ENCODE results near the gene PTK6.

Gene PTK6

GRCh38 chr20:63492982-63493381, 44.2 kb downstream of the PTK6 start:
- H3K36me3 ChIP-seq (ENCODE audit: control insufficient read depth, insufficient read depth, low read length): no peaks in the 10 kb centered on the region
- peaks cover 9% of the 10 kb centered on the region for H3K27me3 ChIP-seq (replicated peaks; ENCODE audit: control insufficient read depth, insufficient read depth, low read length, poor library complexity, severe bottlenecking)
- no peaks in the 10 kb centered on the region for H3K9me3 ChIP-seq (ENCODE audit: control insufficient read depth, low read length)
- H3K4me3 ChIP-seq (ENCODE audit: insufficient read depth, low read depth, low read length, poor library complexity, severe bottlenecking): no peak overlapping the region
- H3K27ac ChIP-seq (ENCODE audit: insufficient read depth, low read length, poor library complexity, severe bottlenecking): no peak overlapping the region
- peaks cover 10% of the 10 kb centered on the region for H3K4me1 ChIP-seq (ENCODE audit: control insufficient read depth, insufficient read depth, low read length, poor library complexity, severe bottlenecking)
- DNase-seq: no peak

- H3K9me3 ChIP-seq (ENCODE audit: control insufficient read depth, low read length): no peaks in the 10 kb centered on the region
- no peaks in the 10 kb centered on the region for H3K36me3 ChIP-seq (ENCODE audit: control insufficient read depth, insufficient read depth, low read length)
- H3K27me3 ChIP-seq (replicated peaks; ENCODE audit: control insufficient read depth, insufficient read depth, low read length, poor library complexity, severe bottlenecking): peaks cover 8% of the 10 kb centered on the region
- no peak overlapping the region for H3K4me3 ChIP-seq (ENCODE audit: insufficient read depth, low read depth, low read length, poor library complexity, severe bottlenecking)
- no peak overlapping the region for H3K27ac ChIP-seq (ENCODE audit: insufficient read depth, low read length, poor library complexity, severe bottlenecking)
- H3K4me1 ChIP-seq (ENCODE audit: control insufficient read depth, insufficient read depth, low read length, poor library complexity, severe bottlenecking): peaks cover 6% of the 10 kb centered on the region
- no peak for DNase-seq
Measured at GRCh38 chr20:63492518-63492917, 44.7 kb downstream of the PTK6 start.

- DNase-seq: no peak
Measured at GRCh38 chr20:63491635-63492230, 45.4 kb downstream of the PTK6 start.

GRCh38 chr20:63491078-63491477, 46.1 kb downstream of the PTK6 start:
- Histone ChIP-seq H3K27ac (ENCODE audit: insufficient read depth, low read length, poor library complexity, severe bottlenecking) (no peak overlapping the region), H3K36me3 (ENCODE audit: control insufficient read depth, insufficient read depth, low read length) (no peaks in the 10 kb centered on the region), H3K4me1 (ENCODE audit: control insufficient read depth, insufficient read depth, low read length, poor library complexity, severe bottlenecking) (peaks cover under 1% of the 10 kb centered on the region), H3K27me3 (replicated peaks; ENCODE audit: control insufficient read depth, insufficient read depth, low read length, poor library complexity, severe bottlenecking) (peaks cover 7% of the 10 kb centered on the region), H3K9me3 (ENCODE audit: control insufficient read depth, low read length) (no peaks in the 10 kb centered on the region), H3K4me3 (ENCODE audit: insufficient read depth, low read depth, low read length, poor library complexity, severe bottlenecking) (no peak overlapping the region)
- no peak for DNase-seq

More at GRCh38 chr20:63491635-63492230, 45.4 kb downstream of the PTK6 start:
- Histone ChIP-seq H3K9me3 (ENCODE audit: control insufficient read depth, low read length) (no peaks in the 10 kb centered on the region), H3K36me3 (ENCODE audit: control insufficient read depth, insufficient read depth, low read length) (no peaks in the 10 kb centered on the region), H3K4me1 (ENCODE audit: control insufficient read depth, insufficient read depth, low read length, poor library complexity, severe bottlenecking) (peaks cover 6% of the 10 kb centered on the region), H3K4me3 (ENCODE audit: insufficient read depth, low read depth, low read length, poor library complexity, severe bottlenecking) (no peak overlapping the region), H3K27me3 (replicated peaks; ENCODE audit: control insufficient read depth, insufficient read depth, low read length, poor library complexity, severe bottlenecking) (peaks cover 7% of the 10 kb centered on the region), H3K27ac (ENCODE audit: insufficient read depth, low read length, poor library complexity, severe bottlenecking) (no peak overlapping the region)

GRCh38 chr20:63490416-63490815, 46.8 kb downstream of the PTK6 start:
- Histone ChIP-seq H3K4me1 (ENCODE audit: control insufficient read depth, insufficient read depth, low read length, poor library complexity, severe bottlenecking) (no peaks in the 10 kb centered on the region), H3K36me3 (ENCODE audit: control insufficient read depth, insufficient read depth, low read length) (no peaks in the 10 kb centered on the region), H3K9me3 (ENCODE audit: control insufficient read depth, low read length) (no peaks in the 10 kb centered on the region), H3K27ac (ENCODE audit: insufficient read depth, low read length, poor library complexity, severe bottlenecking) (no peak overlapping the region), H3K4me3 (ENCODE audit: insufficient read depth, low read depth, low read length, poor library complexity, severe bottlenecking) (no peak overlapping the region), H3K27me3 (replicated peaks; ENCODE audit: control insufficient read depth, insufficient read depth, low read length, poor library complexity, severe bottlenecking) (peaks cover 9% of the 10 kb centered on the region)
- no peak for DNase-seq

- peaks cover 21% of the 10 kb centered on the region for H3K27me3 ChIP-seq (replicated peaks; ENCODE audit: control insufficient read depth, insufficient read depth, low read length, poor library complexity, severe bottlenecking)
- no peaks in the 10 kb centered on the region for H3K36me3 ChIP-seq (ENCODE audit: control insufficient read depth, insufficient read depth, low read length)
- H3K9me3 ChIP-seq (ENCODE audit: control insufficient read depth, low read length): no peaks in the 10 kb centered on the region
- no peak for DNase-seq
- no peaks in the 10 kb centered on the region for H3K4me1 ChIP-seq (ENCODE audit: control insufficient read depth, insufficient read depth, low read length, poor library complexity, severe bottlenecking)
- no peak overlapping the region for H3K27ac ChIP-seq (ENCODE audit: insufficient read depth, low read length, poor library complexity, severe bottlenecking)
- no peak overlapping the region for H3K4me3 ChIP-seq (ENCODE audit: insufficient read depth, low read depth, low read length, poor library complexity, severe bottlenecking)
Measured at GRCh38 chr20:63488315-63489251, 48.6 kb downstream of the PTK6 start.

- no peaks in the 10 kb centered on the region for H3K36me3 ChIP-seq (ENCODE audit: control insufficient read depth, insufficient read depth, low read length)
- H3K27me3 ChIP-seq (replicated peaks; ENCODE audit: control insufficient read depth, insufficient read depth, low read length, poor library complexity, severe bottlenecking): peaks cover 21% of the 10 kb centered on the region
- no peaks in the 10 kb centered on the region for H3K4me1 ChIP-seq (ENCODE audit: control insufficient read depth, insufficient read depth, low read length, poor library complexity, severe bottlenecking)
- H3K9me3 ChIP-seq (ENCODE audit: control insufficient read depth, low read length): no peaks in the 10 kb centered on the region
- H3K4me3 ChIP-seq (ENCODE audit: insufficient read depth, low read depth, low read length, poor library complexity, severe bottlenecking): no peak overlapping the region
- no peak overlapping the region for H3K27ac ChIP-seq (ENCODE audit: insufficient read depth, low read length, poor library complexity, severe bottlenecking)
- DNase-seq: no peak
Measured at GRCh38 chr20:63487781-63488241, 49.4 kb downstream of the PTK6 start.

GRCh38 chr20:63487116-63487764, 49.9 kb downstream of the PTK6 start:
- H3K4me3 ChIP-seq (ENCODE audit: insufficient read depth, low read depth, low read length, poor library complexity, severe bottlenecking): no peak overlapping the region

GRCh38 chr20:63486300-63486855, 50.8 kb downstream of the PTK6 start:
- Histone ChIP-seq H3K4me3 (ENCODE audit: insufficient read depth, low read depth, low read length, poor library complexity, severe bottlenecking) (no peak overlapping the region), H3K27ac (ENCODE audit: insufficient read depth, low read length, poor library complexity, severe bottlenecking) (no peak overlapping the region), H3K9me3 (ENCODE audit: control insufficient read depth, low read length) (no peaks in the 10 kb centered on the region), H3K4me1 (ENCODE audit: control insufficient read depth, insufficient read depth, low read length, poor library complexity, severe bottlenecking) (no peaks in the 10 kb centered on the region), H3K27me3 (replicated peaks; ENCODE audit: control insufficient read depth, insufficient read depth, low read length, poor library complexity, severe bottlenecking) (peaks cover 21% of the 10 kb centered on the region), H3K36me3 (ENCODE audit: control insufficient read depth, insufficient read depth, low read length) (no peaks in the 10 kb centered on the region)
- DNase-seq: no peak

More at GRCh38 chr20:63487116-63487764, 49.9 kb downstream of the PTK6 start:
- Histone ChIP-seq H3K9me3 (ENCODE audit: control insufficient read depth, low read length) (no peaks in the 10 kb centered on the region), H3K36me3 (ENCODE audit: control insufficient read depth, insufficient read depth, low read length) (no peaks in the 10 kb centered on the region), H3K27ac (ENCODE audit: insufficient read depth, low read length, poor library complexity, severe bottlenecking) (no peak overlapping the region), H3K4me1 (ENCODE audit: control insufficient read depth, insufficient read depth, low read length, poor library complexity, severe bottlenecking) (no peaks in the 10 kb centered on the region), H3K27me3 (replicated peaks; ENCODE audit: control insufficient read depth, insufficient read depth, low read length, poor library complexity, severe bottlenecking) (peaks cover 21% of the 10 kb centered on the region)
- no peak for DNase-seq

All from effector memory CD4-positive, alpha-beta T cell (primary cell).